Neural progenitor cell (in vitro differentiated cells): ENCODE data around the gene THSD4.

Experiments used
- EZH2 ChIP-seq: fragments of 200-600 bp; sonication (generic); IDR thresholded peaks from 2 replicates; pipeline ENCODE4 v1.6.1; 2017; ENCODE audit warnings: antibody characterized with exemption, mild to moderate bottlenecking, moderate library complexity
- EZH2phosphoT487 ChIP-seq: fragments of 200-600 bp; sonication (generic); IDR thresholded peaks from 2 replicates; pipeline ENCODE4 v1.6.1; 2017; ENCODE audit warnings: antibody characterized with exemption

- TF ChIP-seq EZH2phosphoT487 (no peak), EZH2 (no peak)
Observed at GRCh38 chr15:71485094-71485693, 369.9 kb downstream of the THSD4 start.
